Head of caudate nucleus (tissue), 42 donors: ENCODE measurements around the gene PLPP2.

ENCODE experiments used
- DNase-seq, 42 donors: peaks; one replicate each; pipeline versions ENCODE4 v3.0.0 to v3.0.0-alpha.2; 2020 to 2021; ENCODE audit warnings: mixed read lengths in 7 of 42
- intact Hi-C: fragments of 100-400 bp; cut with DNase I; formaldehyde crosslinking; loops from one replicate; pipeline ENCODE4 v1.15.0; 2022

The PLPP2 gene

GRCh38 chr19:291006-291521 is at the start of gene PLPP2:
TSS of gene PLPP2 (minus strand) at chr19:291403. CDS start at chr19:291336, 67 bp downstream.
- intact Hi-C loops = no loop called here
- peak in 36 of 42 donors; percentile 17 to 80 (median 54) for DNase-seq

GRCh38 chr19:340620-341385 is 49.6 kb upstream of the PLPP2 start:
- intact Hi-C loops = no loop called here
- peak in 4 of 42 donors; percentile 6 to 38 (median 24) for DNase-seq

DNA sequence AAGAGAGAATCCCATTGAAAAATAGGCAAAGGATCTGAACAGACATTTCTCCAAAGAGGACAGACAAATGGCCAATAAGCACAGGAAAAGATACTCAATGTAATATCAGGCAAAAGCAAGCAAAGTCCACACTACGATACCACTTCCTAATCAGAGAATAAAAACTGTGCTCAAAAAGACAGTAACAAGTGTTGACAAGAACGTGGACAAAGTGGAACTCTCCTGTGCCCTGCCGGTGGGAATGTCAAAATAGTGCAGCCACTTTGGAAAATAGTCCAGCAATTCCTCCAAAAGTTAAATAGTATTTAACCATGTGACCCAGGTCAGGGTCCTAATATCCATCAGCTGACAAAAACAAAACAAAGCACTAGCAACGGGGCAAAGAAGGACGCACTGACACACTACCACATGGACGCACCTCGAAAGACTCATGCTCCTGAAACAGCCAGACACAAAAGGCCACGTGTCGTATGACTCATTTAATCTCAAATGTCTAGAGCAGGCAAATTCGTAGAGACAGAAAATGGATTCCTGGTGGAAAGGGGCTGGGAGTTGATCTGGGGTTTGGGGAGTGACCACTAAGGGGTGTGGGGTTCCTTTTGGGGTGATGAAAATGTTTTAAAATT is 48.2 kb upstream of the PLPP2 start:
- peak in 1 of 42 donors; percentile 26 for DNase-seq

GRCh38 chr19:338421-338820 is 47.2 kb upstream of the PLPP2 start:
- peak in 1 of 42 donors; percentile 7 for DNase-seq
- intact Hi-C loops = no loop called here

More for the DNA sequence above, 48.2 kb upstream of the PLPP2 start:
- intact Hi-C loops = no loop called here

DNA sequence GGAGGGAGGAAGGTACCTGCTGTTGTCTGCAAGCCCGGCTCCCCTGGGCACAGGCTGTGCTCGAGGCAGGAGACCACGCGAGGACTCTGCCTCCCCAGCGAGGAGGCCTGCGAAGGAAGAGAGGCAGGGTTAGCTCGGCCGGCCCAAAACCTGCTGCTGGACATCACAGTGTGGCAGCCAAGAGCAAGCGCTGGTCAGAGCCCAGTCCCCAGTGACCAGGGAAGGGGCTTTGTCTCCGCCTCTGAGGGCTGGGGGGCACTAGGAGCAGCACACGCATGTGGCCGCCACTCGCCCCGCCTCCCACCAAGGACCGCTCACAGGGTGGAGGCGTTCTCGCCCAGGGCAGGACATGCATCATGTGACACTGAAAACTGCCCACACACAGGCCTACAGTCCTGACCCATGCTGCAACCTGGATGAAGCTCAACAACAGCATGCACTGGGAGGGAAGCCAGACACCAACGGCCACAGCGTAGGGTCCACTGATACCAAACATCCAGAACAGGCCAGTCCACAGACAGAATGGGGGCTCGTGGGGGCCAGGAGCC is 44.9 kb upstream of the PLPP2 start:
- DNase-seq = peak in 1 of 42 donors; percentile 32
- intact Hi-C loops = no loop called here

GRCh38 chr19:335486-336066 is 44.4 kb upstream of the PLPP2 start:
- no peak for DNase-seq

DNA sequence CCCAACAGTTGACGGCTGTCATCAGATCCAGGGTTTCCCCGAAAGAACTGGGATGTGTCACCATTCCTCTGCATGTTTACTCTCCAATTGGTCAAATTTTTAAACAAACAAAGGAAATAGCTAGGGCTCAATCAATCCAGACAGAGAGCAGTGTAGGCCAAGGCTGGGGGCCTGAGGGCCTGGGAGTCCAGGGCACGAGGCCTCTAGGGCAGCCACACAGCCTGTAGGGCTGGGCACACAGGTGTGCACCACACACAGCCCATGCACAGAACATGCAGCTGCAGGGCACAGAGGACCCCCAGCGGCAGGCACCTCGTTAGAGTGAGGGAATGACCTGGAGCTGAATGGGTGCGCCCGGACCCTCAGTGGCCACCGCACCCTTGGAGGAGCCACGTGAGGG is 43.9 kb upstream of the PLPP2 start:
- intact Hi-C loops = no loop called here
- peak in 1 of 42 donors; percentile 25 for DNase-seq

More at GRCh38 chr19:335486-336066, 44.4 kb upstream of the PLPP2 start:
- intact Hi-C loops = no loop called here

- DNase-seq = peak in 1 of 42 donors; percentile 33
- intact Hi-C loops = no loop called here
These were observed 43.3 kb upstream of the PLPP2 start for GRCh38 chr19:334296-335071.

GRCh38 chr19:330503-330902 is 39.3 kb upstream of the PLPP2 start:
- DNase-seq = peak in 1 of 42 donors; percentile 13
- intact Hi-C loops = no loop called here

DNA sequence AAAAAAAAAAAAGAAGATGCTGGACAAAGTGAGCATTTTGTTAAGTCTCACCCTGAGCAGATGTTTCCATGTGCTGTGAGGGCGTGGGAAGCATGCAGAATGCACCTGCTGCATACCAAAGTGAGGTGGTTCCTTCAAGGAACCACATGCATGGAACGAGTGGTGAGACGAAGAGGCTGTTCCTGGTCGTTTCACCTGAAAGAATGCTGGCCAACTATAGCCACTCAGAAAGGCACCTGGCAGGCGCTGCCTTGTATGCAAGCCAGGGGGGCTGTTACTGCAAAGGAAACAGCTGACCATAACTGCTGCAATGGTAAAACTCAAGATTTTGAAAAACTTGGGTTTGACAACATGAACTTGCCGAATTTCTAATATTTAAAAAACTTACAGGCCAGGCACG is 38.7 kb upstream of the PLPP2 start:
- intact Hi-C loops = no loop called here
- DNase-seq = no peak

DNA sequence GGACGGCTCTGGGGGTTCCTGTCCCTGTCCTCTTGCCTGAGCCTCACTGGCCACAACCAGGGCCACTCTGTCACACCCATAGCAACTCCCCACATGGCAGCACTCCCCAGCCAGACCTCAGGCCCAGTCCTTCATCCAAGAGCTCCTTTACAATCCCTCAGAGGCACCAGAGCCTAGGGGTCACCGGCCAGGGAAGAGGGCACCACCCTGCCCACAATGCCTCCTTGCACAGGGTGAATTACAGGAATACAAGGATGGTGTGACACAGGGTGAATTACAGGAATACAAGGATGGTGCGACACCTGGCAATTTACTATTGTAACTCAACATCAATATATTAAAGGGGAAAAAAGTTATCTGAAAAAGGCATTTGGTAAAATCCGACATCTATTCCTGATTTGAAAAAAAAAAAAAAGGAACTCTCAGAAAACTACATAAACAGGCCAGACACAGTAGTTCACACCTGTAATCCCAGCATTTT is 36.9 kb upstream of the PLPP2 start:
- intact Hi-C loops = no loop called here
- DNase-seq = peak in 1 of 42 donors; percentile 10

DNA sequence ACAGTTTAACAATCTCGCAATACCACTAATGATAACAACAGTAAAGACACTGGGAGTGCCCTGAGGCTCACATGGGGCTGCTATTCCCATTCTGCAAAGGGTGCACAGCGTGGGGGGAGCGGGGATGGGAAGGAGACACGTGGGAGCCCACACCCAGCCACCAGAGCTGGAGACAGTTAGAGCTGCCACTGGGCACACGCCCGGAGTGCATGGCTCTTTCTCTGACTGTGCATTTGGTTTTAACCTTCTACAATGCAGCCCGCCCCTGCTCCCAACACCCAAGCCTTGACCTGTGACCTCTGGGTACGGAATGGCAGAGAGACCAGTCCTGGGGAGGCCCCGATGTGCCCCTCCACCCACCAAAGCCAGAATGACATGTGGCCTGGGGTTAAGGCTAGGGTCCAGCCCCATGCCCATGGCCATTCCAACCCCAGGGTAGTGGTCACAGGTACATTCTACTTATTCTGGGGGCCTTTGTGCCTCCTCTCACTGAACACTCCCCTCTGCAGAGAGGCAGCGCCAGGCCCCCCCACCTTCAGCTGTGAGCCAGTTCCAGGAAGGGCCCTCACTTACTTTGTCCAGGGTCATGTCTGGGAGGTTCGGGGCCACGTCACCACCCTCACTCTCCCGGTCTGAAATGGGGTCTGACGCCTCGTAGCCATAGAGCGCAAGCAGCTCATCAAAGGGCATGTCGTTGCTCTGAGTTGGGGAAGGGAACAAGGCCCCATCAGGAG is 36.3 kb upstream of the PLPP2 start:
- DNase-seq = peak in 3 of 42 donors; percentile 2 to 27 (median 6)
- intact Hi-C loops = no loop called here

GRCh38 chr19:326871-327270 is 35.7 kb upstream of the PLPP2 start:
- peak in 1 of 42 donors; percentile 29 for DNase-seq
- intact Hi-C loops = no loop called here

GRCh38 chr19:325937-326565 is 34.8 kb upstream of the PLPP2 start:
- intact Hi-C loops = no loop called here
- DNase-seq = peak in 1 of 42 donors; percentile 22

DNA sequence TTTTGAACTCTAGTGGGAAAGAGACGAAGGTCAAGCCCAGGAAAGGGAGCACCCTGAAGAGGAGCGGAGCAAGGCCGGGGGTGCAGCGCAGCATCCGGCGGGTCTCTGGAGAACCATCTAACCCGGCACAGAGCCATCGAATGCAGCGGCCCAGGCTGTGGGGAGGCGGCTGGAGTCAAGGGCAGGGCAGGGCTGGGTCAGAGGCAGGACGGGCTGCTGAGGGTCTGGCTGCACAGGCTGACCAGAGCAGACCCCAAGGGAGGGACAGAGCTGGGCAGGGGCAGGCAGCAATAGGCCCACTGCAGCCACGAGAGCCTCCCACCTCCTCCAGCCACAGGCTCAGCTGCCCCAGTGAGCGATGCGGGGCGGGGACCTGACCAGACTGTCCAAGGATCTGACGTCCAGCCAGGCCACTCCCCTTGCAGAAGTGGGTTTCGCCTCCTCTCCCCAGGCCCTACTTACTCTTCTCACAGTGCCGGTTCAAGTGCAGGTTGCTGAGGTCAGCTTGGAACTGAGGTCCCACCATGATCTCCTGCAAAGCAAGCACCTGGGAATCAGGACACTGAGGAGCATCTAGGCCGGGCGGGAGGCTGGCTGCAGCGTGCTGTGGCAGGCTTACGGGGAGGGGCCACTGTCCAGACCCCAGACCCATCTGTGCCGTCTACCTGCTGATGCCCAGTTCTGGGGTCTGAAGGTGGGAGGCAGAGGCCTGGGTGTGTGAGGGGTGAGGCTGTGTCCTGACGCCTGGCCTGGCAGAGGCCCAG is 34.2 kb upstream of the PLPP2 start:
- peak in 1 of 42 donors; percentile 33 for DNase-seq
- intact Hi-C loops = no loop called here

DNA sequence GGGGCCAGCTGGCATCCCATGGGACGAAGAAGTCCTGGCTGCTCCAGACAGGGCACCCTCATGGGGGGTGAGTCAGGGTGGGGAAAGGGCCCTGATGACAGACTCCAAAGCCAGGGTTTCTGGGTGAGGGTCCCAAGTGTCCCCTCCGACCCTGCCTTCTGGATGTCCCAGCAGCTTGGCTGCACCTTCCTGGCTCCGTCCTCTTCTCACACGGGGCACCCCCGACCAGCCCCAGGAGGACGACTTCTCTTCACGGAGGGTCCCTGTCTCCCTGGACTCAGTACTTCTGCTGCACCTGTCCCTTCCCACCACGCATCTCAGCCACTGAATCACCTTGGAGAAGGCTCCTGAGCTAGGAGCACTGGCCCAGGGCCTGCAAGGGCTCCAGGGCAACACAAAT is 33.5 kb upstream of the PLPP2 start:
- intact Hi-C loops = no loop called here
- peak in 1 of 42 donors; percentile 19 for DNase-seq

- intact Hi-C loops = no loop called here
These were observed 31.4 kb upstream of the PLPP2 start for GRCh38 chr19:322616-323015.

More at GRCh38 chr19:322616-323015, 31.4 kb upstream of the PLPP2 start:
- peak in 1 of 42 donors; percentile 29 for DNase-seq
